Left lobe of liver (tissue), 2 donors: ENCODE measurements around the gene LIPF. TPM values are rescaled to one million over a fixed set of nuclear protein-coding genes. Genes with fewer than 3 reads are reported as not detected.
"Not testable (repeated sequence)": the region's sequence is repeated elsewhere in the genome, so short reads cannot be mapped to it uniquely, and the experiment has no call there.

Source experiments
- ATAC-seq: fragments of 200-7000 bp; cut with Tn5 transposase; one replicate; pipeline ENCODE4 v1.9.1; 2020; ENCODE audit warnings: mild to moderate bottlenecking, moderate library complexity
- DNase-seq: peaks from one replicate; pipeline ENCODE4 v3.0.0-alpha.2; 2020; ENCODE audit warnings: low spot score
- total RNA-seq: library from RNA; stranded (reverse); gene quantifications from one replicate; pipeline ENCODE4 v1.2.1, GENCODE V29; 2021
- donor health status: DM: no; HTN: no; CAD: no; lungs with moderate emphysema.
- donor health status: DM: no; HTN: yes; CAD: no.

LIPF gene, protein sequence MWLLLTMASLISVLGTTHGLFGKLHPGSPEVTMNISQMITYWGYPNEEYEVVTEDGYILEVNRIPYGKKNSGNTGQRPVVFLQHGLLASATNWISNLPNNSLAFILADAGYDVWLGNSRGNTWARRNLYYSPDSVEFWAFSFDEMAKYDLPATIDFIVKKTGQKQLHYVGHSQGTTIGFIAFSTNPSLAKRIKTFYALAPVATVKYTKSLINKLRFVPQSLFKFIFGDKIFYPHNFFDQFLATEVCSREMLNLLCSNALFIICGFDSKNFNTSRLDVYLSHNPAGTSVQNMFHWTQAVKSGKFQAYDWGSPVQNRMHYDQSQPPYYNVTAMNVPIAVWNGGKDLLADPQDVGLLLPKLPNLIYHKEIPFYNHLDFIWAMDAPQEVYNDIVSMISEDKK
- not detected for total RNA-seq

- DNase-seq = no peak
- ATAC-seq = no peak
These were observed at the start of gene LIPF for GRCh38 chr10:88664142-88664541. LIPF (plus strand) TSS chr10:88664442; CDS start chr10:88667298, 2,856 bp downstream.

GRCh38 chr10:88616250-88616977, 47.8 kb upstream of the LIPF start:
- no peak for ATAC-seq
- DNase-seq = no peak

DNA sequence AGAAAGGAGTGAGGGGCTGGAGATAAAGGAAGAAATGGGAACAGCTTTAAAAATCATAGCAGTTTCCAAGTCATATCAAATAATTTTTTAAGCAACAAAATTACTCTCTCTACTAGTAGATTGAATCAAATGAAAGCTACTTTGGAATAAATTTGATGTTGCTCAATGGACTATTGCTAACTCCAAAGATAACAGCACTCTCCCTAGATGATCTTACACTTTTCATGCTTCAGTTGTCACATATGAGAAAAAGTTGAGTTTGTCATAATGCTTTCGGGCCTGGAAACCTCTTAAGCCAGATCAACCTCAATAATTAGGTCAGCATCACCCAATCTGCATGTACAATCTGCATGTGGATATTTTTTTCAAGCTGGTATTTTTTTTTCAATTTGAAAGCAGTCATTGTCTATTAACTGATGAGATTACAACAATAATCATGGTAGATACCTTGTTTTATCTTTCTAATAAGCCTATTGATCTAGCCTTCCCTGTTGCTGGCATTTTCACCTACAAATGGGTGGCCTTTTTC, 46.4 kb upstream of the LIPF start:
- DNase-seq (no peak), ATAC-seq (peak; percentile 62)

DNA sequence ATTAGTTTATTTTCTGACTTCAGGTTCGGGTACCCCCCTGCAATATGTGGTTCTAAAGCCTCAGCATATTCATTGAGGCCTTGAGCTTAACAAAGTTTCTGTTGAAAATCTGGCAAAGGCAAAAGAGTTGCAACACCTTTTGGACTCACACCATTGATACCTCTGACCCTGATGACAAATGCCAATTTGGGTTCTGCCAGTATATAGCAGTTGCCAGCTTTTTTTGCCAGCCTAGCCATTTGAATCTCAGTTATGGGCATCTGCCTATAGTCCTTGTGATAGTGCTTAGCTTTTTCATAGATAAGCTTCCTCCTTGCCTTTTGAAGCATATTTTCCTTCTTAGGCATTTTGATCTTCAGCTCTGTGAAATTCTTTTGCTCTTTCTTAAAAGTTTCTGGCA, 45.7 kb upstream of the LIPF start:
- peak; percentile 93 for ATAC-seq
- peak; percentile 72 for DNase-seq

- DNase-seq (no peak), ATAC-seq (no peak)
These were observed 43.8 kb upstream of the LIPF start for GRCh38 chr10:88620441-88620840.

DNA sequence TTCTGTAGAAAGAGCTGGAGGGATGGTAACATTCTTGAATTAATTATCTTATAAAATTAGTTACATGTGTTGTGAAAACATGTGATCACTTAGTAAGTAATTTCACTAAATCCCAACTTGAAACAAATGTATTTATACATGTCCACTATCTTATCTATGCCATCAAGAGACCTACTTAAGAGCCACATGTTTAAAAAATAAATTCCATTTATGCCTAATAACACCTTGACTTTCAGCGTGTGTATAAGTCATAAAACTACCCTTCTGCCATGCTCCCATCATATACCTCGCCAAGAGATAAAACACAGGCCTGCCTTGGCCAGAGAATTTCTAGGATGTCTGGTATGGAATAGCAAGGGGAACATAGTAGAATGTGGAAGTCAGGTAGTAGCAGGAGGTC, 40.4 kb upstream of the LIPF start:
- no peak for ATAC-seq

GRCh38 chr10:88624840-88625239, 39.4 kb upstream of the LIPF start:
- DNase-seq (no peak), ATAC-seq (no peak)

More for the DNA sequence above, 40.4 kb upstream of the LIPF start:
- DNase-seq = no peak

DNA sequence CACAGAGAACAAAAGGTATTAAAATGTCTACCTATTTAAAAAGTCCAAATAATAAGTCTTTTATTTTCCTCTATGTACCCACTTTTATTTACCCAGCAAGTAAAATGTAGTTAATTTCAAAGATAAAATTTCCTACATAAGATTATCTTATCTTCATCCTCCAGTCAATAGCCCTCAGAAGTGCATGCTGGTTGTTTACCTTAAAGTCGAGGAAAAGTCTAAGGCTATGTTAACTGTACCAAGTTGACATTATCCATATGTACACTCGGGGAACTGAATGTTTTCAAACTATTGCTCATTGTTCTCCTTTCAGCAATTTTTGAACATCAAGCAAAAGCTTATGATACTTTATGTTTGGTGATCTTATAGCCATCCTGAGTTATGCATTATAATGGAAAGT, 24.1 kb upstream of the LIPF start:
- ATAC-seq (no peak), DNase-seq (no peak)

DNA sequence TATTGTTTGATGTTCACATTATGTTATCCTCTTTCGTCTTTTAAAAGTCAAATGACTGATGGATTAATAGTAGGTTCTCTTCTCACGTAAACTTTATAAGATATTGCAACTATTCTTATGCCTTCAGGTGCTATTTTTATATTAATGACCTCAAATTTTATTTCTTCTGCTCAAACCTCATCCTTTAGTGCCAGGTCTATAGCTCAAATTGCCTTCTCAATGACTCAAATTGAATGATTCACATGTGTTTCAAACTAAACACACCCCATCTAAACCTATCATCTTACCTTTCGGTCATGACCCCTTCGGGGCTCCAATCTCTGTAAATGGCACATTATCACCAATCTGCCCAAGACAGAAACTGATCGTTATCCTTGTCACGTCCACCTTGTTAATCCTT, 22.0 kb upstream of the LIPF start:
- no peak for DNase-seq
- ATAC-seq = no peak

DNA sequence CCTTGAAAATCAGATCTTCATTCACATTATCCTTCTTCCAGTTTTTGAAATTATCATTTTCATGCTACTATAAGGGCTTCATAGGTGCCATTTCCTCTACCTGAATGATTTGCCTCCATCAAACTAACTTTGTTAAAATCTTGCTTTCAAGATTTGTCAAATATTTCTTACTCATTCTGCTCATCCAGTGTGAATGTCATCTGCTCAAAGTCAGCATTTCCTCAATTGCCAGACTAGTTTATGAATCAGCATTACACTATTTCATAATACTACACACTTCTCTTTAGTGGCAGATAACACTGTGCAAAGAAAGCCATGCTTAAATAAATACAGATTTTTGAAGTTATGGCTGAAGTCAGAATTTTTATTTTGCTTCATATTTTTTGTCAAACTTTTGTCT, 21.3 kb upstream of the LIPF start:
- no peak for DNase-seq
- no peak for ATAC-seq

DNA sequence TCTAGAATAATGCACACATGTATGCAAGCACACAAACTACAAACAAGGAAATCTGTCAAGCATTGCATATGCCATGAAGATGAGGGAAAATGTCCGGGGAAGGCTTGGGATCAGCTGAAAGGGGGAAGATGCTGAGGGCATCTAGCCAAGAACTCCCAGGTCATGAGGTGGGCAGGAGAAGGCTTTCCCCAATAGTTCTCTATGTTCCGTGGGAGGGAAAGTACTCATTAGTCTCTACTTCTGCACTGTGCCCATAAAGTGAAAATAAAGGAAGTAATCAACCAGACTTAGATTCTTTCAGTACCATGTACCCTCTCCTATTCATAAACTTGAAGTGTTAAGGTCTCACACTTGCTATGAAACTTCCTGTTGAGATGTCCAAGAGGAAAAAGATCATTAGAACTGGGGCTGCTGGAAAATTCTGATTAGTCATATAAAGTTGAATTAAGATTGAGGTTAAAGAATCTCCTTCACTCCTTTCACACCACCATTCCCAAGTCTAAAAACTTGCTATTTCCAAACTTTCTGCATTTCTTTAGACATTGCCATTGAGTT, 17.1 kb upstream of the LIPF start:
- DNase-seq (no peak), ATAC-seq (no peak)

DNA sequence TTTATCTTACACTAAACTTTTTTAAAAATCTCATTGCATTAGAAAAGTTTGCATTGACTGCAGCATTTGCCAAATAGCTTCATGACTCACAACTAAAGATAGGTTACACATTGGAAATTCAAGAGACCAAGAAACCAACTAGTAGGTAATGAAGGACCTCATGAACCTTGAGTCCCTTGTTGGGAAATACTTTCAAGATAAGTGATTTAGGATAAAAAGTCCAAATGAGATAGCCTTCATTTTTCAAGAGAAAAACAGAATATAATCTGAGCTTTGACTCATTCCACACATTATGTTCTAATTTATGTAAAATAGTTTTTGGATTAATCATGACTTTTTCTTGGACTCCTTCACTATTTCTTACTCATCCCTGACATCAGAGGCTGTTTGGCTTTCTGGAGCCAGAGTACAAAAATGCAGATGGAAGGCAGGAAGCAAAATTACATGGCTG, 13.1 kb upstream of the LIPF start:
- no peak for DNase-seq
- no peak for ATAC-seq

- ATAC-seq (no peak), DNase-seq (no peak)
These were observed 11.6 kb upstream of the LIPF start for GRCh38 chr10:88652616-88653015.

DNA sequence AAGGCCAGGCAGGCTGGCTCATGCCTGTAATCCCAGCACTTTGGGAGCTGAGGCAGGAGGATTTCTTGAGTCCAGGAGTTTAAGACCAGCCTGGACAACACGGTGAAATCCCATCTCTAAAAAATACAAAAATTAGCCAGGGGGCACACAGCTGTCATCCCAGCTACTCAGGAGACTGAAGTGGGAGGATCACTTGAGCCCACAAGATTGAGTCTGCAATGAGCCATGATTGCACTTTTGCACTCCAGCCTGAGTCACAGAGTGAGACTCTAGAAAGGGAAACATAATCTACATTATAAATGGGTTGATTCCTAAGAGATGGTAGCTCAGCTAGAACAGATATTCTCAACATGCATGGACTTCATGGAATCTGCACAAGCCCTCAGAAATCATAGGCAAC, 6.3 kb upstream of the LIPF start:
- no peak for ATAC-seq
- DNase-seq = no peak

DNA sequence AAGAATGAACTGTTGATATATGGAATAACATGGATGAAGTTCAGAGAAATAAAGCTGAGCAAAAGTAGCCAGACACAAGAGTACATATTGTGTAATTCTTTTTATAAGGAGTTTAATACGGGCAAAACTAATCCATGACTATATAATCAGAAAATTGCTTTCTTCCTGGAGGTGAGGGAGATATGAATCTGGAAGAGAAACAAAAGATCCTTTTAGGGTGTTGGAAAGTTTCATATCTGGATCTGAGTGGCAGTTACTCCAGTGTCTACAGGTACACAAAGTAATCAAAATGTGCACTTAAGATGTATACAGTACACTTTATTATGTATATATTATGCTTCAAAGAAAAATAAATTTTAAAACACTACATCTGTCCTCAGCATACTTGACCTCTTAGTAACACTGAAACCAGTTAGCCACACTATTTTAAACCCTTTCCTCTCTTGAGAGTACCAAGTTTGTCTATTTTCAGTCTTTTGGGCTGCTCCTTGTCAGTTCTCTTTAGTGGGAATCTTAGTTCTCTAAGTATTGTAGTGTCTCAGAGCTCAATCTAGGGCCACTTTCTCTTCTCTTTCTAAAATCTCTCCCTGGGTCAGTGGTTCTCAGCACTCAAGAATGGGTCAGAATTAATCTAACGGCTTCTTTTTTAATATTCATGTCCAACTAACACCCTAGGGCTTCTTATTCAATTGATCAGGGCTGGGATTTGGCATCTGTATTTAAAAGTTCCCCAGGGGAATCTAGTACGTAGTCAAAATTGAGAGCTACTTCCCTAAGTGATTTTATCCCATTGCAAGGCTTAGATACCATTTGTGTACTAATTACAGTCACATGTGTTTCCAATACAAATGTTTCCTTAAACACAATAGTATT, 4.3 kb upstream of the LIPF start:
- ATAC-seq = no peak

GRCh38 chr10:88660598-88660884, 3.7 kb upstream of the LIPF start:
- ATAC-seq = no peak

More for the DNA sequence above, 4.3 kb upstream of the LIPF start:
- DNase-seq = no peak

GRCh38 chr10:88661018-88661417, 3.2 kb upstream of the LIPF start:
- DNase-seq = no peak
- no peak for ATAC-seq

More at GRCh38 chr10:88660598-88660884, 3.7 kb upstream of the LIPF start:
- no peak for DNase-seq

- DNase-seq (no peak), ATAC-seq (no peak)
These were observed 2.7 kb upstream of the LIPF start for GRCh38 chr10:88661577-88661976.

DNA sequence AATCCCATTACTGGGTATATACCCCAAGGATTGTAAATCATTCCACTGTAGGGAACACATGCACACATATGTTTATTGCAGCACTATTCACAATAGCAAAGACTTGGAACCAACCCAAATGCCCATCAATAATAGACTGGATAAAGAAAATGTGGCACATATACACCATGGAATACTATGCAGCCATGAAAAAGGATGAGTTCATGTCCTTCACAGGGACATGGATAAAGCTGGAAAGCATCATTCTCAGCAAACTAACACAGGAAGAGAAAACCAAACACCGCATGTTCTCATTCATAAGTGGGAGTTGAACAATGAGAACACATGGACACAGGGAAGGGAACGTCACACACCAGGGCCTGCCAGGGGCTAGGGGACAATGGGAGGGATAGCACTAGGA, 1.1 kb upstream of the LIPF start:
- not testable (repeated sequence) for DNase-seq, ATAC-seq

DNA sequence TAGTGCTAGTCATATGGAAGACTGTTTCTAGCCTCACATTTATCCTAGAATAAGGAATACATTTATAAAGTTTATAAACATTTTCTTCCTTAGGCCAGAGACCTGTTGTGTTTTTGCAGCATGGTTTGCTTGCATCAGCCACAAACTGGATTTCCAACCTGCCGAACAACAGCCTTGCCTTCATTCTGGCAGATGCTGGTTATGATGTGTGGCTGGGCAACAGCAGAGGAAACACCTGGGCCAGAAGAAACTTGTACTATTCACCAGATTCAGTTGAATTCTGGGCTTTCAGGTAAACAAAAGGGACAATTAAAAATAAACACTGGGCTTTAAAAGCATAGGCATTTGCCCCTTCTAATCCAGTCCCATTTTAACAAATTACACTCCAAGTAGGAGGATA, 4.2 kb downstream of the LIPF start:
- ATAC-seq = no peak
- no peak for DNase-seq

GRCh38 chr10:88670497-88670896, 6.3 kb downstream of the LIPF start:
- ATAC-seq (no peak), DNase-seq (no peak)
